GOT3 (cell line): ENCODE measurements around the gene CCKAR.

Source experiments
- DNase-seq: peaks from one replicate; lab custom pipeline; 2025; ENCODE audit warnings: mixed read lengths; lab: John Stamatoyannopoulos, UW

The CCKAR gene

GRCh38 chr4:26459054-26459755, 31.1 kb downstream of the CCKAR start:
- no peak for DNase-seq

- no peak for DNase-seq
Measured at GRCh38 chr4:26458157-26458561, 32.1 kb downstream of the CCKAR start.

GRCh38 chr4:26457412-26457811, 32.9 kb downstream of the CCKAR start:
- DNase-seq, result no peak

- no peak for DNase-seq
Measured at GRCh38 chr4:26455571-26455970, 34.7 kb downstream of the CCKAR start.

GRCh38 chr4:26454961-26455360, 35.3 kb downstream of the CCKAR start:
- DNase-seq, result no peak

GRCh38 chr4:26452565-26453531, 37.4 kb downstream of the CCKAR start:
- no peak for DNase-seq

GRCh38 chr4:26451597-26451996, 38.7 kb downstream of the CCKAR start:
- DNase-seq, result no peak

GRCh38 chr4:26450418-26450817, 39.9 kb downstream of the CCKAR start:
- no peak for DNase-seq

GRCh38 chr4:26447378-26447777, 42.9 kb downstream of the CCKAR start:
- no peak for DNase-seq

GRCh38 chr4:26441771-26442170, 48.5 kb downstream of the CCKAR start:
- no peak for DNase-seq

- DNase-seq, result no peak
Measured at GRCh38 chr4:26441102-26441501, 49.2 kb downstream of the CCKAR start.

- DNase-seq, result no peak
Measured at GRCh38 chr4:26434030-26434639, 56.1 kb downstream of the CCKAR start.

- DNase-seq, result no peak
Measured at GRCh38 chr4:26433556-26433955, 56.7 kb downstream of the CCKAR start.

GRCh38 chr4:26432419-26432818, 57.9 kb downstream of the CCKAR start:
- no peak for DNase-seq

- DNase-seq, result no peak
Measured at GRCh38 chr4:26431461-26432180, 58.7 kb downstream of the CCKAR start.
